GM20000 (cell line): ENCODE results near the gene RNF141.

Experiments used
- DNase-seq: peaks from one replicate; pipeline ENCODE4 v3.0.0; 2012; ENCODE audit warnings: low spot score
- CTCF ChIP-seq: IDR thresholded peaks from 2 replicates; pipeline ENCODE4 v1.5.1; 2012; ENCODE audit warnings: mild to moderate bottlenecking, control low read depth; ENCODE audit errors: extremely low read depth, missing control alignments

The RNF141 gene

GRCh38 chr11:10544491-10545465 is 3.8 kb upstream of the RNF141 start:
- TF ChIP-seq CTCF: no peak
- no peak for DNase-seq

- TF ChIP-seq CTCF: no peak
- DNase-seq: no peak
These were observed 2.8 kb upstream of the RNF141 start for GRCh38 chr11:10543782-10544181.

- TF ChIP-seq CTCF: no peak
- no peak for DNase-seq
These were observed 1.8 kb upstream of the RNF141 start for GRCh38 chr11:10542776-10543175.

GRCh38 chr11:10541561-10541930 is 559 bp upstream of the RNF141 start:
- TF ChIP-seq CTCF: no peak
- DNase-seq: peak; percentile 18

- no peak for TF ChIP-seq CTCF
These were observed 457 bp downstream of the RNF141 start for GRCh38 chr11:10540546-10540914.

GRCh38 chr11:10539339-10539738 is 1.6 kb downstream of the RNF141 start:
- DNase-seq: no peak

More at GRCh38 chr11:10540546-10540914, 457 bp downstream of the RNF141 start:
- no peak for DNase-seq

More at GRCh38 chr11:10539339-10539738, 1.6 kb downstream of the RNF141 start:
- no peak for TF ChIP-seq CTCF
